ENCODE measurements around the gene YIPF2. TPM values are rescaled to one million over a fixed set of nuclear protein-coding genes. Genes with fewer than 3 reads are reported as not detected.

YIPF2 gene
- total RNA-seq, 1 donor from 2014 or later, result 56.7 TPM

- DNase-seq (ENCODE audit: low read depth), result no peak
- H3K4me3 ChIP-seq (ENCODE audit: low read depth, low read length), result no peak overlapping the region
- no peak for TF ChIP-seq CTCF (conservative IDR thresholded peaks at IDR 0.05; ENCODE audit: low read depth, low read length)
Measured at GRCh38 chr19:10935371-10936059, 7.1 kb upstream of the YIPF2 start.

GRCh38 chr19:10929402-10929794, 959 bp upstream of the YIPF2 start:
- DNase-seq (ENCODE audit: low read depth), result no peak
- TF ChIP-seq CTCF (conservative IDR thresholded peaks at IDR 0.05; ENCODE audit: low read depth, low read length), result no peak
- peak overlapping the region; percentile 92 for H3K4me3 ChIP-seq (ENCODE audit: low read depth, low read length)

GRCh38 chr19:10927730-10928562, 493 bp downstream of the YIPF2 start:
- H3K4me3 ChIP-seq (ENCODE audit: low read depth, low read length), result peak overlapping the region; percentile 92
- no peak for TF ChIP-seq CTCF (conservative IDR thresholded peaks at IDR 0.05; ENCODE audit: low read depth, low read length)
- DNase-seq (ENCODE audit: low read depth), result no peak

GRCh38 chr19:10924597-10924996, 3.8 kb downstream of the YIPF2 start:
- no peak for TF ChIP-seq CTCF (conservative IDR thresholded peaks at IDR 0.05; ENCODE audit: low read depth, low read length)
- no peak for DNase-seq (ENCODE audit: low read depth)
- no peak overlapping the region for H3K4me3 ChIP-seq (ENCODE audit: low read depth, low read length)

- no peak for TF ChIP-seq CTCF (conservative IDR thresholded peaks at IDR 0.05; ENCODE audit: low read depth, low read length)
- no peak for DNase-seq (ENCODE audit: low read depth)
- H3K4me3 ChIP-seq (ENCODE audit: low read depth, low read length), result no peak overlapping the region
Measured at GRCh38 chr19:10923260-10924112, 5.0 kb downstream of the YIPF2 start.

GRCh38 chr19:10922638-10923014, 5.8 kb downstream of the YIPF2 start:
- no peak overlapping the region for H3K4me3 ChIP-seq (ENCODE audit: low read depth, low read length)
- no peak for TF ChIP-seq CTCF (conservative IDR thresholded peaks at IDR 0.05; ENCODE audit: low read depth, low read length)
- no peak for DNase-seq (ENCODE audit: low read depth)

All from epithelial cell of proximal tubule (primary cell).